GM18909 (cell line): ENCODE data around the gene TAF6.

Experiments
- ATAC-seq: cut with Tn5 transposase; IDR thresholded peaks from one replicate; pipeline ENCODE4 v1.9.1; 2021; ENCODE audit warnings: mild to moderate bottlenecking; ENCODE audit not compliant: unreplicated experiment, poor library complexity

The TAF6 gene

DNA sequence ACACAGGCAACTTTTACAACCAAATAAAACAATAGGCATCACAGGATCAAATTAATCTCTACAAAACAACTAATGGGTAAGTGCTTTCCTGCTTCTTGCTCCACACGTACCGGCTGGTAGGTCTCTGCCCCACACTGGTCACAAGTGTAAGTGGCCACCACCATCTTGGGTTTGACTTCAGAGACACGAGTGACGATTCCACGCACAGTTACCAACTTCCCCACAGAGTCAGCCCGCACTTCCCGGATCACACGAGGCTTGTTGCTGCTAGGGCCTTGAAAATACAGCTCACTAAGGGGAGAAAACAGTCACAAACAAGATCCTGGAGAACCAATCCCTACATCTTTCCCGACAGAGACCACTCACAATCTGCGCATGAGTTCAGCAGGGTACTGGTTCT, 20.2 kb downstream of the TAF6 start:
- ATAC-seq: no peak

DNA sequence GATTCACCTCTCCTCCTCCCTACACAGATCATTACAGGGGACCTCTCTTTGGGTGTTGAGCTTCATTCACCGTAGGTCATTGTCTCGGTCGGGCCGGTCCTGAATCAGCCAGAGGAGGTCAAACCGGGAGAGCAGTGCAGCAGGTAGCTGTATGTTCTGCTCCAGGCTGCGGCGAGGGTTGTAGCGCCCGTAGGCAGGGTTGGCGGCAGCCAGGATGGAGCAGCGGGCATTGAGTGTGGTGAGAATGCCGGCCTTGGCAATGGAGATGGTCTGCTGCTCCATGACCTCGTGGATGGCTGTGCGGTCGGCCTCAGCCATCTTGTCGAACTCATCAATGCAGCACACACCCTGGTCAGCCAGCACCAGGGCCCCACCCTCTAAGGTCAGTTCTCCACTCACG, 23.5 kb downstream of the TAF6 start:
- ATAC-seq: no peak

DNA sequence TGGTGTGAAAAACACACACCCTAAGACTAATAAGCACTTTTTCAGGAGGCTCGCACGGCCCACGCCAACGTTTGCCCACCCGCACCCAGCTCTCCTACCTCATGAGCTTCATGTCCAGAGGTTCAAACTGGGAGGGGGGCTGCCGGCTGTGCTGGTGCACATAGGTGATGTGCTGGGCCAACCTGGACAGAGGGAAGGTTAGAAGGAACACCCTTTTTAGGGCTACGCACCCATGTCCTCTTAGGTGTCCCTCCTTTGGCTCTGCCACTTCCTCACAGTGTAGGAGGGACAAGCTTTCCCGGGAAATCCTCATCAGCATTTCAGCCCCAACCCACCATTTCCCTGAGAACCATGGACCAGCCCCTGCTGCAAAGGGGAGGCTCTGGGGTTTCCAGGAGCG, 23.9 kb downstream of the TAF6 start:
- no peak for ATAC-seq

DNA sequence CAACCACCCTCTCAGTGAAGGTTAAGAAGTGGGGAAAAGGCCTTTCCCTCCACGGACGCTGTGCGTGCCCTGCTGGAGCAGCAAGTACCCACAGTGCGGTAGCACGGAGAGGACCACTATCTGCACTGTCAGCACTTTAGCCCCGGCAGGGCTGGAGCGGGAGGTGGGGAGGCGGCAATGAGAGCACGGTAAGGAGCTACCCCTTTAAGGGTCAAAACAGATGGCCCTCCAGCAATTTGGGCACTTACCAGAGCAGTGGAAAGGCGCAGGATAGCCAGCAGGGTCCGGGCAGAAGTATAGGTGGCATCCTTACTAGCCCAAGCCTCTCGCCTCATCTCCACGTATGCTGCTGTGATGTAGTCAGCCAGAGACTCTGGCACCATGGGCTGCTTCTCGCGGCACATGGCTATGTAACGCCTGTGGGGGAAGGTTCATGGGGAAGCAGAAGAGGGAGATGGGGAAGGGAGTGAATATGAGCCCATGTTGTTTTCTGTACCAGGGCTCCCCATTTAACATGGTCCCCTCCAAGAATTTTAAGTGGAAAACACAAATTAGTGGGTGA, 25.2 kb downstream of the TAF6 start:
- ATAC-seq: no peak

DNA sequence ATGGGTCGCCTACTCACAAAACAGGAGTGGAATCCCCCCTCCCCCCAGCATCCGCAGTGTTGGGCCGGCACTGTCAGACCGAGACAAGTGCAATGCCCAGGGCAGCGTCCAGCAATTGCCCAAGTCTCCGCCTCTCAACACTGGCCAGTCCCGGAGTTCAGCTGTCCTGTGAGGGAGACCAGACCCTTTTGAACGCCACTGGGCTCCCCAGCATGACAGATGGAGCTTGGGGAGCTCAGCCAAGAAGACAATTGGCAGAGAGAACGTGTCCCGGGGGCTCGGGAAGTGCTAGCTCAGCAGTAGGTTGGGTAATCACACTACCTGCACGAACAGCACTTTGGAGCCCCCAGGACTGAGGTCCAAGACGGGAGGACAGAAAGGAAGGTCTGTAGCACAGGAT, 25.7 kb downstream of the TAF6 start:
- no peak for ATAC-seq

DNA sequence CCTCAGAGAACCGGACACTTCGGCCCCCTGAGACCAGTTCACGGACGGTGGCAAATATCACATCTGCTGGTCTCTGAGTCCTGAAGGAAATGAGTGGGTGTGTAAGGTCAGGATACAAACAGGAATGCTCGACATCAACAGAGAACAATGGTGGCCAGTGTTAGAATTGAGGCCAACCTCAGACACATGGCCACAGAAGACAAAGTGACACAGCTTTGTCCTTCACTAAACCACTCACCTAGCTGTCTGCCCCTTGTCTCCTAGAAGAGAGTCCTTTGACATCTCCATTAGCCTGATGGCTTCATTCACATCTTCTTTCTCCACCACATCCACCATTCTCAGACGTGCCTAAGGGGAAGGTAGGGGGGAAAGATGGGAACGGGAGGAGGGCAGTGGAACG, 26.1 kb downstream of the TAF6 start:
- no peak for ATAC-seq

DNA sequence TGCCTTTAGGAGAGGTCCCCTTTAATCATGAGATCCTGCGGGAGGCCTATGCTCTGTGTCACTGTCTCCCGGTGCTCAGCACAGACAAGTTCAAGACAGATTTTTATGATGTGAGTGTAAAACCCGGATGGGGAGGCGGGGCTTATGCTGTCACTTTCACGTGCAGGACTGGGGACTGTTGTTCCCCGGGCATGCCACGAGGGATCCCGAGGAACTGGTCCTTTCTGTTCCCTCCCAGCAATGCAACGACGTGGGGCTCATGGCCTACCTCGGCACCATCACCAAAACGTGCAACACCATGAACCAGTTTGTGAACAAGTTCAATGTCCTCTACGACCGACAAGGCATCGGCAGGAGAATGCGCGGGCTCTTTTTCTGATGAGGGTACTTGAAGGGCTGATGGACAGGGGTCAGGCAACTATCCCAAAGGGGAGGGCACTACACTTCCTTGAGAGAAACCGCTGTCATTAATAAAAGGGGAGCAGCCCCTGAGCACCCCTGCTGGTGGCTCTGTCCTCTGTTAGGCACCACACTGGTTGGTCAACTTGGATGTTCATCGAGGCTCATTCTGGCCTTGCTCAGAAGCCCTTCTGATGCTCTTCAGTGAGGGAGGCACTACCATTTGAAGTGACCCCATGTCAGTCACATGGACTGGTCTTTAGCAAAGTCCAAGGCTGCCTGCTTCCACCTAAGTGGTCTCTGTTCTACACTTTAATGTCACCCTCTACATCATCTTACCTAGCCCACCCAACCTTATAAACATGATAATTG, 27.6 kb downstream of the TAF6 start:
- ATAC-seq: no peak

DNA sequence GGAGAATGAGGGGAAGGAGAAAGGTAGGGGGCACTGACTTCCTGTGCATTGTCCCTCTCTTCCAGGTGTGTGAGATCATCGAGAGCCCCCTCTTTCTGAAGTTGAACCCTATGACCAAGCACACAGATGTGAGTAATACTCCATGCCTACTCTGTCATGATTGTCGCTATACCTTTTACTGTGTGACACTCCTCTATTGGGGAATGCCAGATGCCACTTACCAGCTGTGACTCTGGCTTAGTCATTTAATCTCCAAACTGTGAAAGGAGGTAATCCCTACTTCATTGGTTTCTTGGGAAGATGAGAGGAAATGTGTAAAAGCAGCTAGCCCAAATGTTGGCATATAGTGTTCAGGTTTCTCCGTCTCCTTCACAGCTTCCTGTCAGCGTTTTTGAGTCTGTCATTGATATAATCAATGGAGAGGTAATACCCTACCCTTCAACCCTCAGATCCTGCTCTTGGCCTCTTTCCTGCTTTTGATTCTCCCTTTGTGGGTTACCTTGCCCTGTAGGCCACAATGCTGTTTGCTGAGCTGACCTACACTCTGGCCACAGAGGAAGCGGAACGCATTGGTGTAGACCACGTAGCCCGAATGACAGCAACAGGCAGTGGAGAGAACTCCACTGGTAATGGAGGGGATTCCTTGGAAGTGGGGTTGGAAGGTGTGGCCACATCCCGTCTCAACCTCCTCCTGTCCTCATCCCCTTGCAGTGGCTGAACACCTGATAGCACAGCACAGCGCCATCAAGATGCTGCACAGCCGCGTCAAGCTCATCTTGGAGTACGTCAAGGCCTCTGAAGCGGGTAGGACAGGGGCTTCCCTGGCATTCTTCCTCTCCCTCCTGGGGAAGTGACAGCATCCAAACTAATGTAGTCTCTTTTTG, 28.4 kb downstream of the TAF6 start:
- no peak for ATAC-seq

DNA sequence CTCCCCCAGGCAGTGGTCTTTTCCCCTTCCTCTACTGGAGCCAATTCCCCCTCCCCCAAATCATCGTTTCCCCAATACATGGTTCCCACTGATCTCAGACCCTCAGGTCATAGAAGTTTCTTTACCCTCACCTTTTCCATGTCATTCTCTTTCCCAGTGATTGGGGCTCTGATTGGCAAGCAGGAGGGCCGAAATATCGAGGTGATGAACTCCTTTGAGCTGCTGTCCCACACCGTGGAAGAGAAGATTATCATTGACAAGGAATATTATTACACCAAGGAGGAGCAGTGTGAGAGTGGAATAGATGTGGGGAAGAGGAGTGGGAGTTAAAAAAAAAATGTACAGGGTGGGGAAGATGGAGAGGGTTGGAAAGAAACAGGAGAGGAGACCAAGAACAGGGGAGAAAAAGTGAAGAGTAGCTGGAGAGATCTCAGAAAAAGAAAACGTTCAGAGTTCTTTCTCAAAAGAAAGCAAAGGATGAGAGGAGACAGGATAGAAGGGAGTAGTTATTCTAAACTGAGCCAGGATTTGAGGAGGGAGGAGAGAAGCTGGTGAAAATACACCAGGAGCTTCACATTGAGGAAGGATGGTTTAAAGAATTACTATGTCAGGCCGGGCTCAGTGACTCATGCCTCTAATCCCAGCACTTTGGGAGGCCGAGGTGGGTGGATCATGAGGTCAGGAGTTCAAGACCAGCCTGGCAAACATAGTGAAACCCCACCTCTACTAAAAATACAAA, 29.5 kb downstream of the TAF6 start:
- ATAC-seq: no peak

DNA sequence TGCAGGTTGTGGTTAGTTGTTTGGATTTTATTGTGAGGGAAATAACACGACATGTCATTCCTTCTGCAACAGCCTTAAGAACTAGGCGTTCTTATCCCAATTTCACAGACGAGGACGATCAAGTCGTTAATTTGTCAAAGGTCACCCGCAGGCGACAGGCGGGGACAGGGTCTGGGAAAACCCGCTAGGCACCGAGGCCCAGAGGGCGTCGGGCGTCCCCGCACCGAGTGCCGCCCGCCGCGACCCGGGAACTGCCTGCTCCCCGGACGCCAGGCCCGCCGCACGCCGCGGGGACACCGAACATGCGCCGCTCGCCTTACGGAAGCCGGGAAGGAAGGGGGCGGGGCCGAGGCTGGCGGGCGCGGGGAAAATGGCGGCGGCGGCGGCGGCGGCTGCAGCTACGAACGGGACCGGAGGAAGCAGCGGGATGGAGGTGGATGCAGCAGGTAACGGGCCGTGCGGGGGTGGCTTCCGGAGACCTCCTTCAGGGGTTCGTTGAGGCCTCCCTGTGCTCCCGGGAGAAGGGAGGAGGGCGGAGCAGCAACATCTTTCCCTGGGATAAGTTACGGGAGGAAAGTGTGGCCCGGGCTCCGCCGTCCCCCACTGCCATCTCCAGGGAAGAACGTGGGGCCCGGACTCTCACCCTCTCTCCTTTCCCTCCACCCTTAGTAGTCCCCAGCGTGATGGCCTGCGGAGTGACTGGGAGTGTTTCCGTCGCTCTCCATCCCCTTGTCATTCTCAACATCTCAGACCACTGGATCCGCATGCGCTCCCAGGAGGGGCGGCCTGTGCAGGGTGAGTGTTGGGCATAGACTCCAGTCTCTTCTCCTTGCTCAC, 30.3 kb downstream of the TAF6 start, which contains the start of gene COPS6:
Gene COPS6, plus strand, starts transcription at position 349 of the 837 bp plus-strand sequence. Its CDS starts 22 bp downstream, at position 371.
- ATAC-seq: peak; percentile 58

DNA sequence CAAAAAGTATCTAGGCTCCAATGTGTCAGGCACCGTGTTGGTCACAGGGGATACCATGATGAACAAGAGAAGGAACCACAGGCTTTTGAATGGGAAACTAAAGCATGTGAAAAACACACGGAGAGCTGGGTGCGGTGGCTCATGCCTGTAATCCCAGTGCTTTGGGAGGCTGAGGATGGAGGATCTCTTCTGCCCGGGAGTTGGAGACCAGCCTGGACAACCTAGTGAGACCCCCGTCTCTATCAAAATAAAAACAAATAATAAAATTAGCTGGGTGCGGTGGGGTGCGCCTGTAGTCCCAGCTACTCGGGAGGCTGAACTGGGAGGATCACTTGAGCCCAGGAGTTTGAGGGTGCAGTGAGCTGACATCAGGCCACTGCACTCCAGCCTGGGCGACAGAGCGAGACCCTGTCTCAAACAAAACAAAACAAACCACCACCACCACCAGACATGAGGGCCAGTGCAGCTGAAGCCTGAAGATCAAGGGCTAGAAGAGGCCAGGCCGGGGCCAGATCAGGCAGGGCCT, 31.0 kb downstream of the TAF6 start:
- ATAC-seq: peak; percentile 16

DNA sequence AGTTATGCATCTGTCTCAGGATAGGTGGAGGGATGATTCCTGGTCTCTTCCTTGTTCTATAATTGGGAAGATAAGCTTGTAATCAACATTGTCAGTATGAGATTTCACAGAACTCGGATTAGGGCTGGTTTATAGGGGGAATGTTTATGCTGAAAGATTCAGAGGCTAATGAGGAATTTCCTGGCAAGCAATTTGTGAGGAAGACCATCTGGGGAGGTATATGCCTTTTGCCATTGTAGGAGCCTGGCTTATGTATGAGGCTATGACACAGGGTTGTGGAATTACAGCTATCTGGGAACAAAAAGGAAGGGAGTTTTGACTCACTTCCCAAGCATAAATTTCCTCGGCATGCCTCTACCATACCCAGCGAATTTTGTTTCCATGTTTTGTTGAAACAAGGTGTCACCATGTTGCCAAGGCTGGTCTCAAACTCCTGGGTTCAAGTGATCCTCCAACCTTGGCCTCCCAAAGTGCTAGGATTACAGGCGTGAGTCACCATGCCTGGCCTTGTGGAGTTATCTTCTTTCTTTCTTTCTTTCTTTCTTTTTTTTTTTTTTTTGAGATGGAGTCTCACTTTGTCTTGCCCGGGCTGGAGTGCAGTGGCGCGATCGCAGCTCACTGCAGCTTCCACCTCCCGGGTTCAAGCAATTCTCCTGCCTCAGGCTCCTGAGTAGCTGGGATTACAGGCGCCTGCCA, 32.0 kb downstream of the TAF6 start:
- ATAC-seq: no peak

DNA sequence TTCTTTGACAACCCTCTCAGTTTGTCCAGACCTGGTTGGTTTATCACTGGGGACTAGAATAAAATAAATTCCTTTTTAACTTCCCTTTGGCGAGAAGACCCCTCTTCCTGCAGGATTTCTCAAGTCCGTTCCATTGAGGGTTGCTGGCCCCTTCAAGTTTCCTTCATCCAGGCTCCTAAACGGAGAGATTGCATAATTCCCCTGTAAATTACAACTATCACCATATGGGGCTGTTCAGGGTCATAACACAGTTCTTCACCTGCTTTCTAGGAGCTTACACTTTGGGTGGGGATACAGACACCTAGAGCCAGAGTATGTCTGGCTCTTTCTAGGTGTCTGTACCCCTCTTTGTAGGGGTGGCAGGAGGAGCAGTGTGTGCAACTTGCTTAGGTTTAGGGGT, 33.6 kb downstream of the TAF6 start:
- no peak for ATAC-seq

DNA sequence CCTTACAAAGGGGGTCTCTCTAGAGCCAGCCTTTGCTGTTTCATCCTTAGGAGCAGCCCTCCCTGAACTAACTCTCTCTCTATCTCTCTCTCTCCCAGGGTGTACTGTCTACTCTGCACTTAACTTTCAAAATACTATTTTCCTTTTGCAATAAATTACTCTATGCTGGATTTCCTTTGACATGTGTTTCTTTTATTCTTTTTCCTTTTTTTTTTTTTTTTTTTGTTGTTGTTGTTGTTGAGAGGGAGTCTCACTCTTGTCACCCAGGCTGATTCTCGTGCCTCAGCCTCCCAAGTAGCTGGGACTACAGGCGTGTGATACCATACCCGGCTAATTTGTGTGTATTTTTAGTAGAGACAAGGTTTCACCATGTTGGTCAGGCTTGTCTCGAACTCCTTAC, 36.2 kb downstream of the TAF6 start:
- no peak for ATAC-seq

DNA sequence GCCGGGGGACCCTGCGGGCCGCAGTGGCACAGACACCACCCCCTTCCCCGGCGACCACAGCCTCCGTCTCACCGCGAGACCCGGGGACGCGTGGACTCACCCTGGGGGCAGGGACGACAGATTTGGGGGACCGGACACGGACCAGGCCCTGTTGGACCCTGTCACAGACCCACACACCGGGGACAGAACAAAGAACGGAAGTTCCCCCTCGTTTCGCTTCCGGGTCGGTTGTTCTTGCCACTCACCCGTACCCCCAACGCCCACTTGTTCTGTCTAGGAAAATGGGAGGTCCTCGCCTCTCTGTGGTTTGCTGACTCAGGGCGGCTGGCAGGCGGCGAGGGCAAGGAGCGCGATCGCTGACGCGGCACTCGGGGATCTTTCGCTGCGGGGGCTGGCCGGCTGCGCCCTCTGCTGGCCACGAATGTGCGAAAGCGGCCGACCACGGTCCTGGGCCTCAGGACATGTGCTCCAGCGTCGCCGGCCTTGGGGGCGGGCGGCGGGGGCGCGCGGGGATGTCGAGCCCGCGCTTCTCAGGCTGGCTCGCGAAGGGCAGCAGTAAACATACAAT, 37.5 kb downstream of the TAF6 start, which contains the start of gene ZNF3:
Gene ZNF3, minus strand, starts transcription at position 189 of the 568 bp plus-strand sequence. CDS start 4,366 bp downstream, outside the sequence.
- peak; percentile 93 for ATAC-seq

DNA sequence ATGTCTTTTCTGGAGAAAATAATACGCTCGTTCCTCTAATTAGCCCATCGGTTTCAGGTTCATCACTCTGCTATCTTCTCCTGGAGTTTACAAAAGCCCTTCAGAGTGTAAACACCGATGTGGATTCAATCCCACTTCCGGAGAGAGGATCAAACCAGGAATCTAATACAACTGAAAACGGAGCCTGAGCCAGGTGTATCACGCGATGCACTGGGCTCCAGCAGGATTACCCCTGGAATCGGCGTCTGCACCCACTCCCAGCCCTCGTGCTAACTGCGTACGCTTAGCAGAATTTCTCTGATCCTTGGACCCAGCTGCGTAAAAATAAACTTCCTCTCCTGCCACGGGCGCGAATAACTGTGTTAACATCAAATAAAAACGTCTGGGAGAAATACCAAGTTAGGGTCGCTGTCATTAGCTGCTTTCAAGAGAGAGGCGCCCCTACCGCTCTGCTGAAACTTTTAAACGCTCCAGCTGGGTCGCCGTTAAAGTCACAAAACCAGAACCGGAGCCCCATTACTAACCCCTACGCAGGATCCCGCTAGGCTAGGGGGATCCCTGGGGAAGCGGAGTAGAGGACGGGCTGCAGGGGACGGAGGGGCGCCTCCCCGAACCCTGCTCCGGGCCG, 38.1 kb downstream of the TAF6 start:
- ATAC-seq: no peak

DNA sequence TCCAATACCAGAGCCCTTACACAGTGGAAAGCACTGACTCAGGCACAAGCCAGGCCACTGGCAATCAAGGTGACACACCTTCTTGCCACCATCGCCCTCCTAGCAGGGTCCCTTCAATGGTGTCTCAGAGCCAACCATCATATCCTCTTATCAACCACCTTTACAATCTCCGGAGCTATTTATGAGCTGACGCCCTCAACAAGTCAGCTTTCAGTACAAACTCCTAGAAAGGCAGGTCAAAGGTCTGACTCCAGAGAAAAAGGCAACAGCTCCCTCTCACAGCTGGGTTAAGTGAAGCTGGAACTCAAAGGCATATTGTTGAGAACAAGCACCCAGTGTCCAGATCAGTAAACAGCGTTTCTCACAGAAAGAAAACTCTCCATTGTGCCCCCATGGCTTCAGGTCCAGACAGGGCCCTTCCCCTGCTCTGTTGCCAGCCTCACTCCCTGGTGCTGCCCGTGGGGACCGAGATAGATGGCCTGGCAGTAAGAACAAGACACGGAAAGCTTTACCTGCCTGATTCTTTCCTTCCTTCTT, 40.1 kb downstream of the TAF6 start:
- ATAC-seq: no peak

DNA sequence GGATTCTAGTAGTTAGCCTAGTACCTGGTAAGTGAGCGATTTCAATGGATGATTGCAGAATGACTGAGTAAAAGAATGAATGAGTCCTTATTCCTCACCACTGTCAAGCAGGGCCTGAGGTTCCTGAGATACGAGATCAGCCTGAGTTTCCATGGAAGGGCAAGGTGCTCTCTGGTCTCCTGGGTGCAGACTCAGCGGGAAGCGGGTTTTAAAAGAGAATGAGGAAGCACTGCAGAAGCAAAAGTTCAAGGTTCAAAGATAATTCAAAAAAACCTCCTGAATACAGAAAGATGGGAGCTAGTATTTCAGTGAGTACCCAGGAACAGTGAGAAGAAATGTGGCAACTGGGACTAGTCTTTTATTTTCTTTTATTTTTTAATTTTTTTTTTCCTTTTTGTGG, 42.0 kb downstream of the TAF6 start:
- no peak for ATAC-seq
